GM21825 (cell line): ENCODE data around the gene ZNRF1.
"Not testable (repeated sequence)": the region's sequence is repeated elsewhere in the genome, so short reads cannot be mapped to it uniquely, and the experiment has no call there.

Source experiments
- ATAC-seq: cut with Tn5 transposase; IDR thresholded peaks from one replicate; pipeline ENCODE4 v1.9.1; 2021; ENCODE audit warnings: mild to moderate bottlenecking, moderate library complexity; ENCODE audit not compliant: unreplicated experiment

ZNRF1 gene

GRCh38 chr16:75000481-75001081, 1.8 kb downstream of the ZNRF1 start:
- no peak for ATAC-seq

- ATAC-seq, result no peak
Measured at GRCh38 chr16:75002474-75002873, 3.6 kb downstream of the ZNRF1 start.

DNA sequence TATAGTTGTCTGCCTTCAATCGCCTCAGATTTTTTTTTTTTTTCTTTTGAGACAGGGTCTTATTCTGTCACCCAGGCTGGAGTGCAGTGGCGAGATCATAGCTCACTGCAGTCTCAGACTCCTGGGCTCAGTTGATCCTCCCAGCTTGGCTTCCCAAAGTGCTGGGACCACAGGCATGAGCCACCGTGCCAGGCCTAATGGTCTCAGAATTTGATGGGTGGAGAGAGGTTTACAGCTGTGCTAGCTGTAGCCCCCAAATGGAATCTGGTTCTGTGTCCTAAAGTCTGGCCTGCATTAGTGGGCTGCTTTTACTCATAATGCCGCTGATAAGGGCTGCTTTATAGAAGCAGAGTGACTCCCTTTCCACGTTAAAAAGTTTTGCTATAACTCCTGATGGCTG, 5.1 kb downstream of the ZNRF1 start:
- ATAC-seq, result no peak

- ATAC-seq, result no peak
Measured at GRCh38 chr16:75004460-75004859, 5.6 kb downstream of the ZNRF1 start.

DNA sequence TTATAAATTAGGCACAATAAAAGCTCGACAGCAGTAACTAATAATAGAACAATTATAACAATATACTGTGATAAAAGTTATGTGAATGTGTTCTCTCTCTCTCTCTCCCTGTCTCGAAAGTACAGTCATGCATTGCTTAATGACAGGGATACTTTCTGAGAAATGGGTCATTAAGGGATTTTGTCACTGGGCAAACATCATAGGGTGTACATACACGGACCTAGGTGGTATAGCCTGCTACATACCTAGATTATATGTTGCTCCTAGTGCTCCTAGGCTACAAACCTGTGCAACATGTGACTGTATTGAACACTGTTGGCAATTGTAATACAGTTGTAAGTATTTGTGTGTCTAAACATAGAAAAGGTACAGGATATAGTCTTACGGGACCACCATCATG, 6.9 kb downstream of the ZNRF1 start:
- no peak for ATAC-seq

- no peak for ATAC-seq
Measured at GRCh38 chr16:75007443-75007842, 8.6 kb downstream of the ZNRF1 start.

- no peak for ATAC-seq
Measured at GRCh38 chr16:75010427-75010826, 11.6 kb downstream of the ZNRF1 start.

GRCh38 chr16:75011634-75012307, 12.9 kb downstream of the ZNRF1 start:
- peak; percentile 81 for ATAC-seq

DNA sequence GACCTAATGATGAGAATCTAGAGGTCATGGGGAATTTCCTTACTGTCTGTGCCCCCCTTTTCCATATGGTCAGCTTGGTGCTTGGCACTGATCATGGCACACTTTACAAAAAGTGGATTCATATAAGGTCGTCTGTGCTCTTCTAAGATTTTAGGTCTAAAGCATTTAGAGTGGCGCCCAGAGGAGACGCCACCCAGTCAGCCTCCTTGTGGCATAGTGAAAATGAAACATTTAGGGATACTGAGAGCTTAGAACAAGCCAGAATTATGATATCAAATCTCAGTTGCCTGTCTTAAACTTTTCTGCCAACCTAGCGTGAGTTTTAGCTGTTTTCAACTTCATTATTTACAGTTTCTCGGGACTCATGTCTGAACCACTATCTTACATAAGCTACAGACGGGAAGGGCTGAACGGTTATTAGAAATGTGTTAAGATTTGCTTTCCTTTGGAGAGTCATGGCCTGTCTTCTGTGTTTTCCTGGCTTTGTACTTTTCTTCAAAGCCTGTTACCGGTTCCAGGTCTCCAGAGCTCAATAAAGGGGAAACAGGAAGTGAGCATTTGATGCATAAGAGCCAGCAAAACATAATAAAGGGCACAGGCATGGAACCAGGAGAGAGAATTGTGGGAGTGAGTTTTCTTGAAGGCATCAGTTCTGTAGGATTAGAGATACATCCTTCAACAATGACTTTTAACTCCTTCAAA, 13.7 kb downstream of the ZNRF1 start:
- peak; percentile 22 for ATAC-seq

- not testable (repeated sequence) for ATAC-seq
Measured at GRCh38 chr16:75013123-75013522, 14.3 kb downstream of the ZNRF1 start.

DNA sequence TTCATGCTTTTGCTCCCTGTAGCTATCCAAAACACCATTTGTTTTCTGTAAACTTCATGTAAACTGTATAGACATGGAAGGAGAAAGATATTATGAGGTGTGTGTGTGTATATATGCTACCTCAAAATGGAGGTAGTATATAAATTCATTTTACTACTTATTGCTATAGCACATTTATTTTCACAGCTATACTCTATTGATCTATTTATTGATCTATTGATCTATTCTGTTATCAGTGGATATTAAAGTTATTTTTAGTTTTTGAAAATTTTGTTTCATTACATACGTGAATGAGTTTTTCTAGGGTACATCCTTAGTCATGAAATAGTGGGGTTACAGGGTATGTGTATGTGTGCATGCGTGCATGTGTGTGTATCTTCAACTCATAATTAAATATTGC, 15.5 kb downstream of the ZNRF1 start:
- ATAC-seq, result no peak

DNA sequence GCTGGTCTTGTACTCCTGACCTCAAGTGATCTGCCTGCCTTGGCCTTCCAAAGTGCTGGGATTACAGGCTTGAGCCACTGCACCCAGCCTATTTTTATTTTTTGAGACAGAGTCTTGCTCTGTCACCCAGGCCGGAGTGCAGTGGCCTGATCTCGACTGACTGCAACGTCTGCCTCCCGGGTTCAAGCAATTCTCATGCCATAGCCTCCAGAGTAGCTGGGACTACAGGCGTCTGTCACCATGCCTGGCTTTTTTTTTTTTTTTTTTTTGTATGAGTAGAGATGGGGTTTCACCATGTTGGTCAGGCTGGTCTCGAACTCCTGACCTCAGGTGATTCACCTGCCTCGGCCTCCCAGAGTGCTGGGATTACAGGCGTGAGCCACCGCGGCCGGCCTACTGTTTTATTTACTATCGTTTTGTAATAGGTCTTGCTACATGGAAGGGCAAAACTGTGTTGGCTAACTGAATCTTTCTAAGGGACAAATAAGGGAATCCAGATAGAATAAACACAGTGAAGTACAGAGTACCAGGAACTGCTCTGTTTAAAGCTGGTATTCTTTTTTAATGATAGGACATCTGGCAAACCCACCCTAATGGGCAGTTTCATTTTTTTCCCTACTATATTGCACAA, 17.7 kb downstream of the ZNRF1 start:
- not testable (repeated sequence) for ATAC-seq

DNA sequence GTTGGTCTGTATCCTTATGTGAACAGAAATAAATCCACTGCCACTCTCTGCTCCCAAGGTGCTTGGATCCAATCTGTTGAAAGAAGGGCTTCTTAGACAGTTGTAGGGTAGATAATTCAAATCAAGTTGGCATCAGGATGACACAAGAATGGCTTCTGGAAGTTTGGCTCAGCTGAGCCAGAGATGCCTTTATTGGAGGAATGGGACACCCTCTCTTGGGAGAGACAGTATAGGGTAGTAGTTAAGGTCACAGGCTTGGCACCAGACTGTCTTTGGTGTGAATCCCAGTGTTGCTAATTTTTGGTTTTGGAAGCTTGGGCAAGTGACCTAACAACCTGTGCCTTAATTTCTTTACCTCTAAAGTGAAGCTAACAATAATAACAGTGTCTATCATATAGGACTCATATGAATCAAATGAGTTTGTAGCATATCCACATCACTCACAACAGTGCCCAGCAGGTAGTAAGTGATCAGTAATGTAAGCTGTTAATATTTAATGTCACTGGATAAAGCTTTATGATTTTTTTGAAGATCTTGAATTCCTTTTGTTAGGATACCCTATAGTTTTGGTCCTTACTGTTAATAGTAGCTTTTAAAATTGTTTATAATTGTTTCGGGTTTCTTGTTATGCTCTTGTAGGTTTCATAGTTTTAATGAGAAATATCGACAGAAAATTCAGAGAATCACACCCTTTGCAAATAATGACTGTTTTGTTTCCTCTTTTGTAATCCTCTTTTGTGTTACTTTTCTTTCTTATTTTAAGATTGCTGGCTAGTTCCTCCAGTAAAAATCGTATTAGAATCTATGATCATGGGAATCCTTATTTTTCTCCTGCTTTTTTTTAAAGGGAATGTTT, 19.1 kb downstream of the ZNRF1 start:
- no peak for ATAC-seq

DNA sequence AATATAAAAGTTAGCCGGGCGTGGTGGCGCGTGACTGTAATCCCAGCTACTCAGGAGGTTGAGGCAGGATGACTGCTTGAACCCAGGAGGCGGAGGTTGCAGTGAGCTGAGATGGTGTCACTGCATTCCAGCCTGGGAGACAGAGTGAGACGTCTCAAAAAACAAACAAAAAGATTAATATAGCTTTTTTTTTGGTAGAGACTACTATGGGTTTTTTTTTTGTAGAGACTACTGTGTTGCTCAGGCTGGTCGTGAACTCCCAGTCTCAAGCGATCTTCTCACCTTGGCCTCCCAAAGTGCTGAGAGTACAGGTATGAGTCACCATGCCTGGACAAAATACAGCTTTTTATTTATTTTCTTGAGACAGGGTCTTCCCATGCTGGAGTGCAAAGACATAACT, 20.2 kb downstream of the ZNRF1 start:
- ATAC-seq, result no peak

GRCh38 chr16:75019586-75019985, 20.8 kb downstream of the ZNRF1 start:
- ATAC-seq, result no peak

- ATAC-seq, result no peak
Measured at GRCh38 chr16:75021410-75021809, 22.6 kb downstream of the ZNRF1 start.

- no peak for ATAC-seq
Measured at GRCh38 chr16:75022567-75022966, 23.7 kb downstream of the ZNRF1 start.

DNA sequence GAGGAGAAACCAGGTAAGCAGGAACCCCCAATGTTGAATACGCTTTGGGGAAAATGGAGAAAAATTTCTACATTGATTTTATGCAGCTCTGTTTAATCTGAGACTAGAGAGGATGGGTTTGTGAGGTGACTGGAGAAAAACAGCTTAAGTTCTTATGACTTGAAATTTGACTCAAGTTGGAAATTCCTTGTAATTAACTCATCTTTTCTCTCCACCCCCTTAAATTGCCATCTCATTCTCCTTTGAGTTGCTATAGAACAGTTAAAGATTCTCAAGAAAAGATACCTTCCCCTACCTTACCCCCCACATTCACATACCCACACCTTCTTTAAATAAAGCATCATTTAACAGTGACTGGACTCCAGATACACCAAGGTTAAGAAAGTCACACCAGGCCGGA, 24.2 kb downstream of the ZNRF1 start:
- ATAC-seq, result no peak

DNA sequence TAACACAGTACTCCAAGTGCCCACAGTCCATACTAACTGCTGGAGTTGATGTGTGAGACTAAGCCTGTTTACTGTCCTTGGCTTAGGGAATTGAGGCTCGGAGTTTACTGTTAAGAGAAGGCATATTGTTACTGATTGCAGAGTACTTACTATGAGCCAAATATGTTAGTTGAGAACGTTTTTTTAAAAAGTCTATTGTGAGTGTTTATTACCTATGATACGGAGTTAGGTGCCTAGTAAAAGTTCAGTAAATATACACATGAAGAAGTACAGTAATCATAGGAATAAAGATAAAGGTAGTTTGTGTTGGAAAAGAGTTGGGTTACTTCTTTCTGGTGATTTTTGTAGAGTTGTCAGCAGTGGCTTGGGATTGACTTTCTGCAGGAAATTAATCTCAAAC, 25.4 kb downstream of the ZNRF1 start:
- no peak for ATAC-seq

DNA sequence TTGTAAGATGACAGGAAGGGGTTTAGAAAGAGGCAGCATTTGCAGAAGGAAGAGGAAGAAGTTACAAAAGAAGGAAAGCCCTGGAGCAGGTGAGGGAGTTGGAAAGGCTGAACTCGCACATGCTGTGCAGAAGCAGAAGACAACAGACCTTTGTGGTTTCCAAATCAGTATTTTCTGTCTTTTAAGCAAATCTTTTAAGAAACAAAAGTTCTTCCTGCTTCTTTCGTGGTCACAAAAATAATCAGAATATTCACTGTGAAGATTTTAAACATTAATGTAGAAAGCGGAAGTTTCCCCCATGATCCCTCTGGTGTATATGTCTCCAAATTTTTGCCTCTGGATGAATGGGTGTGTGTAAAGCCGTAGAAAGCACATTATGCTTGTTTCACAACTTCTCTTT, 25.8 kb downstream of the ZNRF1 start:
- ATAC-seq, result no peak

DNA sequence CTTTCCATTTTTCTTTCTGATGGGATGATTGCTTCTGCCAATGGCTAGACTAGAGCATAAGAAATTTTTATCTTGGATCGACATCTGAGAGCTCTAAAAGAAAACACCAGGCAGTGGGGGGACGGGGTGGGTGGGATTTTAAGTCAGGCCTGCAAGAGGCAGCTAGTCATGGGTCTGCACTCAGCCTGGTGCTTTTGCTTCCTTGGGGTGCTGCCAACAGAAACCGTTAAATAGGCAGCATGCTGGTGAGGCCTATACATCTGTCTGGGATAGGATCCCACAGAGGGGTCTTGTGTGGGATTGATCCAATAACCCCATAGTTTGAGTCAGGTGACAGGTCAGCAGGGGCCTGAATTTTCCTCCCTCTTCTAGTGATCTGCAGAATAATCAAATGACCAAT, 26.9 kb downstream of the ZNRF1 start:
- ATAC-seq, result no peak
